Prostate gland (tissue), 2 donors: ENCODE measurements around the gene QRICH1. TPM values are rescaled to one million over a fixed set of nuclear protein-coding genes. Genes with fewer than 3 reads are reported as not detected.
A peak's percentile ranks its signal among the peaks of the same experiment; 100 is the strongest.

ENCODE experiments used
- DNase-seq: peaks from one replicate; pipeline ENCODE4 v3.0.0-alpha.2; 2019; ENCODE audit warnings: low spot score
- H3K27ac ChIP-seq, 2 donors: fragments of 200-600 bp; sonication (generic); 2 replicates each; pipeline ENCODE4 v1.5.1; 2017 to 2019
- H3K27me3 ChIP-seq: fragments of 200-600 bp; sonication (generic); replicated peaks from 2 replicates; pipeline ENCODE4 v1.5.1; 2019; ENCODE audit not compliant: insufficient read depth
- H3K36me3 ChIP-seq, 2 donors: fragments of 200-600 bp; sonication (generic); 1 replicate in 1 of 2; 2 replicates in 1 of 2; pipeline versions ENCODE4 v1.5.1 to v1.8.1; 2017 to 2019
- H3K4me1 ChIP-seq: fragments of 200-600 bp; sonication (generic); replicated peaks from 2 replicates; pipeline ENCODE4 v1.5.1; 2019
- H3K4me3 ChIP-seq, 2 donors: fragments of 200-600 bp; sonication (generic); 2 replicates each; pipeline ENCODE4 v1.5.1; 2017 to 2019
- H3K9me3 ChIP-seq: fragments of 200-600 bp; sonication (generic); 2 replicates; pipeline ENCODE4 v1.5.1; 2017
- CTCF ChIP-seq, 4 experiments: fragments of 200-600 bp in 2 of 4; fragments of 450-650 bp in 2 of 4; sonication (generic) in 2 of 4; IDR thresholded peaks; 1 replicate in 3 of 4; 2 replicates in 1 of 4; pipeline ENCODE4 v1.5.1; 2016 to 2019; ENCODE audit warnings: antibody characterized with exemption in 4 of 4, mild to moderate bottlenecking in 2 of 4, moderate library complexity in 2 of 4
- POLR2A ChIP-seq: fragments of 450-650 bp; IDR thresholded peaks from one replicate; pipeline ENCODE4 v1.6.1; 2016; ENCODE audit warnings: antibody characterized with exemption, mild to moderate bottlenecking
- POLR2AphosphoS5 ChIP-seq: sonication (generic); formaldehyde crosslinking; IDR thresholded peaks from one replicate; pipeline ENCODE4 v1.6.1; 2017; ENCODE audit warnings: antibody characterized with exemption
- WGBS: methylation state at CpG from one replicate; pipeline ENCODE4 v1.1.5; 2018; 5-methylcytosine and 5-hydroxymethylcytosine counted together
- intact Hi-C: fragments of 100-400 bp; cut with DNase I; formaldehyde crosslinking; loops from one replicate; pipeline ENCODE4 v1.14.2; 2022
- total RNA-seq, 2 donors: library from RNA; depleted of rRNA; stranded (reverse); fragments of >200 nt; gene quantifications; one replicate each; pipeline ENCODE4 v1.1.0, GENCODE V29; 2016

The QRICH1 gene
- total RNA-seq, 2 donors from 2014 or later, result 60.1 to 132 TPM

DNA sequence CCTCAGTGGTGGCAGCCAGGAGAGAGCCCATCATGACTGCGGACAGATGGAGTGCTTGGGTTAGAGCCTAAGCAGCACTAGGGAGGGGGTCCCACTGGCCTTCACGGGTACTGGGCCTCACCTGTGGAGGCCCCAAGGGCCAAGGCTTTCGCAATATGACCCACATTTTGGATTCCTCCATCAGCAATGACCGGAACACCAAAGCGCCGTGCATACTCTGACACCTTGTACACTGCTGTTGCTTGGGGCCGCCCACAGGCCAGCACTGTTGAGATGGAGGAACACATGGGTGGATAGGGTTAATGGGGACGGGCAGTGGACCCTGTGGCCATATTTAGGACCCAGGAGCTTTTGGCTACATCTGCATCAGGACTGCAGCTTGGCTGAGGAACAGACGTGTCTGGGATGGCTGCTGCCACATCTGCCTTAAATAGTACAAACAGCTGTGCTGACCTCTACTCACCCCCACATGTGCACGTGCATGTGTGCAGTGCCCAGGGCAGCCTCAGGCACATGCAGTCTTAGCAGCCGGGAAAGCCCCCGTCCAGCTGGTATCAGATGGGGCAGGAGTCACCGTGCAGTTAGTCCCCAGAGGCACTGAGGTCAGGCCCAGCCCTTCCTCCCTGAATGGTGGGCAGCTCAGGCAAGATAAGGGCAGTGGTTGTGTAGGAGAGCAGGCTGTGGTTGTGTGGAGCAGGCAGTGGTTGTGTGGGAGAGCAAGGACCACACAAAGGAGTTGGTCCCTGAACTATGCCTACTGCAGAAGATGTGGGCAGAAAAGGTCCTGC, 68.7 kb downstream of the QRICH1 start:
- TF ChIP-seq POLR2A (no peak), CTCF (IDR thresholded peaks at IDR 0.05) (no peak), POLR2AphosphoS5 (no peak)
- Histone ChIP-seq H3K27me3 (no peaks in the 10 kb centered on the region), H3K4me1 (peaks cover 6% of the 10 kb centered on the region), H3K36me3 (peaks cover 7 to 8% of the 10 kb centered on the region in 2 donors), H3K9me3 (no peaks in the 10 kb centered on the region), H3K4me3 (no peak overlapping the region), H3K27ac (no peak overlapping the region)
- intact Hi-C loops, result no loop called here
- WGBS, result 75% methylated on average over 13 of the region's 13 CpGs
- DNase-seq, result no peak

DNA sequence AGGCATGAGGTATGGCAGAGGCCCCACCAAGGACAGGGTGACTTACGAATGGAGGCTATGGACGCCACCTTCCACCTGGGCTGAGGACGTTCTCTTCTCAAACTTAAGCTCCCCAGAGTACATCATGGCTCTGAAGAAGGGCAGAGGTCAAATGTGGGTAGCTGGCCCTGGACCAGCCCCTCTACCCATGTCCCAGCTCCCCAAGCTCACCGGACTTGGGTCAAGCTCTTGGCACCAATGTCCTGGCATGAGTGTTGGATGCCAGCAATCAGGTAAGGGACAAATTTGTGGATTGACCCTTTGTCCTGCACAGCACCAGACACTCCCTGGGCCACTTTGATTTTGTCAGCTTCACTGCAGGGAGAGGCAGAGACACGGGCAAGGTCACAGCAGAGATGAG, 69.4 kb downstream of the QRICH1 start:
- Histone ChIP-seq H3K27me3 (no peaks in the 10 kb centered on the region), H3K36me3 (peaks cover 7 to 8% of the 10 kb centered on the region in 2 donors), H3K4me3 (no peak overlapping the region), H3K9me3 (no peaks in the 10 kb centered on the region), H3K27ac (no peak overlapping the region), H3K4me1 (peaks cover 6% of the 10 kb centered on the region)
- no peak for DNase-seq
- WGBS, result 70% methylated on average over 5 of the region's 5 CpGs
- TF ChIP-seq CTCF (IDR thresholded peaks at IDR 0.05) (no peak), POLR2A (no peak), POLR2AphosphoS5 (no peak)
- intact Hi-C loops, result loop anchor here (5.0 kb wide), 1 partner anchor 68 kb away; the partner anchor contains the start of gene QRICH1

- peaks cover 7 to 8% of the 10 kb centered on the region in 2 donors for H3K36me3 ChIP-seq
- TF ChIP-seq CTCF (IDR thresholded peaks at IDR 0.05), result no peak
- TF ChIP-seq POLR2A, result no peak
- TF ChIP-seq POLR2AphosphoS5, result no peak
- H3K4me1 ChIP-seq, result peaks cover 6% of the 10 kb centered on the region
- no peaks in the 10 kb centered on the region for H3K9me3 ChIP-seq
- H3K27ac ChIP-seq, result no peak overlapping the region
- no peak for DNase-seq
- intact Hi-C loops, result loop anchor here (5.0 kb wide), 1 partner anchor 69 kb away; the partner anchor contains the start of gene QRICH1
- H3K27me3 ChIP-seq, result no peaks in the 10 kb centered on the region
- no peak overlapping the region for H3K4me3 ChIP-seq
- WGBS, result 91% methylated on average over 4 of the region's 4 CpGs
Measured at GRCh38 chr3:49023775-49024174, 70.1 kb downstream of the QRICH1 start.

DNA sequence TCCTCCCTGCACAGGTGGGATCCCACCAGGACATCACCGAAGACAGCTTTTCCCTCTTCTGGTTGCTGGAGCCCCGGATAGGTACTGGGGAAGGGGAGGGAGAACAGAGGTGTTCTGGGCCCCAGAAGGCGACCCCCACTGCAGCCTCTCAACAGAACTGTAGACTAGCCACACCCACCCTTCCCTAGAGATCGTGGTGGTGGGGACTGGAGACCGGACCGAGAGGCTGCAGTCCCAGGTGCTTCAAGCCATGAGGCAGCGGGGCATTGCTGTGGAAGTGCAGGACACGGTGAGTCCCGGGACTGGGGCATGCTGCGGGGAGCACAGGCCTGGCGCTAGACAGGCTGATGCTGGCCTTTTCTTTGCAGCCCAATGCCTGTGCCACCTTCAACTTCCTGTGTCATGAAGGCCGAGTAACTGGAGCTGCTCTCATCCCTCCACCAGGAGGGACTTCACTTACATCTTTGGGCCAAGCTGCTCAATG, 71.1 kb downstream of the QRICH1 start:
- Histone ChIP-seq H3K36me3 (peaks cover 7 to 8% of the 10 kb centered on the region in 2 donors), H3K4me1 (no peaks in the 10 kb centered on the region), H3K4me3 (peak overlapping the region; percentile 79 to 86), H3K9me3 (no peaks in the 10 kb centered on the region), H3K27ac (peak overlapping the region; percentile 99 to 100), H3K27me3 (no peaks in the 10 kb centered on the region)
- WGBS, result 20% methylated on average over 11 of the region's 12 CpGs
- TF ChIP-seq POLR2AphosphoS5 (no peak), CTCF (IDR thresholded peaks at IDR 0.05) (no peak), POLR2A (no peak)
- no peak for DNase-seq
- intact Hi-C loops, result loop anchor here (5.0 kb wide), 1 partner anchor 70 kb away; the partner anchor contains the start of gene QRICH1
